GM12878 (cell line): Measurements from ENCODE around the gene CA10. TPM values are rescaled to one million over a fixed set of nuclear protein-coding genes. Genes with fewer than 3 reads are reported as not detected.
A peak's percentile ranks its signal among the peaks of the same experiment; 100 is the strongest.

Experiments
- ATAC-seq: fragments of 200-7000 bp; cut with Tn5 transposase; 3 replicates; pipeline ENCODE4 v1.9.1; 2020; ENCODE audit warnings: mild to moderate bottlenecking, moderate library complexity
- BruUV-seq: library from RNA; stranded (reverse); fragments of 400-500 nt; replicated peaks from 2 replicates; lab custom pipeline; 2021; lab: Mats Ljungman, UMichigan
- CTCF ChIA-PET: fragments of 300-600 bp; sonication (Branson Sonifier 250); formaldehyde crosslinking; extraction: SDS; loops from one replicate; lab custom pipeline; 2021; ENCODE audit warnings: inconsistent platforms; lab: Yijun Ruan, JAX
- POLR2A ChIA-PET: fragments of 350-600 bp; formaldehyde crosslinking; extraction: SDS; loops from one replicate; lab custom pipeline; 2021; ENCODE audit warnings: inconsistent platforms; lab: Charles Lee
- RAD21 ChIA-PET: fragments of 300-600 bp; sonication (Branson Sonifier 250); formaldehyde crosslinking; loops from one replicate; lab custom pipeline; 2023; ENCODE audit warnings: antibody characterized with exemption; ENCODE audit not compliant: unreplicated experiment; lab: Charles Lee
- SMC1A ChIA-PET: fragments of 300-600 bp; sonication (Branson Sonifier 250); formaldehyde crosslinking; loops from one replicate; lab custom pipeline; 2023; ENCODE audit not compliant: unreplicated experiment, uncharacterized antibody; lab: Charles Lee
- DNase-seq: peaks from one replicate; pipeline ENCODE4 v3.0.0-alpha.2; 2011; ENCODE audit warnings: low read depth, low spot score
- FAIRE-seq: peaks from 3 replicates; lab custom pipeline; 2011; peaks lifted over from hg19 to GRCh38; lab: Jason Lieb, UNC
- H2AFZ ChIP-seq: 2 replicates; pipeline ENCODE4 v1.6.0; 2011; ENCODE audit warnings: low read depth, low read length, control low read depth; ENCODE audit not compliant: control insufficient read depth
- H3K27ac ChIP-seq: 2 replicates; pipeline ENCODE4 v1.5.1; 2011; ENCODE audit warnings: control low read depth; ENCODE audit not compliant: control insufficient read depth, insufficient read depth
- H3K27me3 ChIP-seq, 2 experiments: replicated peaks in 1 of 2; 2 replicates each; pipeline versions ENCODE4 v1.6.0 to v1.6.1; 2011; ENCODE audit warnings: low read length in 1 of 2; ENCODE audit not compliant: control insufficient read depth in 2 of 2, insufficient read depth in 2 of 2
- H3K36me3 ChIP-seq, 2 experiments: 2 replicates each; pipeline ENCODE4 v1.5.1; 2011; ENCODE audit warnings: low read length in 1 of 2; ENCODE audit not compliant: control insufficient read depth in 2 of 2, insufficient read depth in 2 of 2
- H3K4me1 ChIP-seq: 2 replicates; pipeline ENCODE4 v1.6.1; 2011; ENCODE audit warnings: mild to moderate bottlenecking, low read length, moderate library complexity, mixed read lengths; ENCODE audit not compliant: control insufficient read depth, insufficient read depth
- H3K4me2 ChIP-seq: 2 replicates; pipeline ENCODE4 v1.6.0; 2011; ENCODE audit warnings: control low read depth; ENCODE audit not compliant: control insufficient read depth, insufficient read depth
- H3K4me3 ChIP-seq: fragments of 200-600 bp; sonication (generic); 2 replicates; pipeline ENCODE4 v1.5.1; 2016
- H3K79me2 ChIP-seq: 2 replicates; pipeline ENCODE4 v1.6.0; 2011; ENCODE audit warnings: low read length; ENCODE audit not compliant: control insufficient read depth, insufficient read depth
- H3K9ac ChIP-seq: 2 replicates; pipeline ENCODE4 v1.8.0; 2011; ENCODE audit warnings: low read length, control low read depth, mixed read lengths; ENCODE audit not compliant: control insufficient read depth, insufficient read depth
- H3K9me3 ChIP-seq: replicated peaks from 3 replicates; pipeline ENCODE4 v1.5.1; 2011; ENCODE audit warnings: mild to moderate bottlenecking, low read length; ENCODE audit not compliant: control insufficient read depth, insufficient read depth
- H4K20me1 ChIP-seq: 2 replicates; pipeline ENCODE4 v1.6.0; 2011; ENCODE audit not compliant: control insufficient read depth, insufficient read depth
- EZH2 ChIP-seq: IDR thresholded peaks from 2 replicates; pipeline ENCODE4 v1.6.1; 2012; ENCODE audit warnings: low read depth, mild to moderate bottlenecking, control low read depth, inconsistent platforms, low read length, borderline replicate concordance; ENCODE audit not compliant: control insufficient read depth
- FOXM1 ChIP-seq: IDR thresholded peaks from 2 replicates; pipeline ENCODE4 v1.6.1; 2012; ENCODE audit warnings: low read depth, mild to moderate bottlenecking, inconsistent platforms, low read length, moderate library complexity
- GABPA ChIP-seq: IDR thresholded peaks from 2 replicates; pipeline ENCODE4 v1.6.1; 2014; ENCODE audit warnings: antibody characterized with exemption, low read depth, mild to moderate bottlenecking, inconsistent platforms
- KAT2A ChIP-seq: conservative IDR thresholded peaks from 2 replicates; pipeline ENCODE4 v1.6.1; 2011; ENCODE audit warnings: low read depth, low read length; ENCODE audit not compliant: control insufficient read depth
- SPI1 ChIP-seq: IDR thresholded peaks from 2 replicates; pipeline ENCODE4 v1.6.1; 2011; ENCODE audit warnings: low read depth, mild to moderate bottlenecking, low read length, moderate library complexity, borderline replicate concordance; ENCODE audit not compliant: insufficient read depth
- WGBS: methylation state at CpG from one replicate; pipeline ENCODE4 v1.1.6; 2016; ENCODE audit warnings: low lambda C conversion rate; ENCODE audit not compliant: insufficient replicate concordance, insufficient coverage; ENCODE audit errors: missing lambda C conversion rate; 5-methylcytosine and 5-hydroxymethylcytosine counted together
- in situ Hi-C: fragments of 300-500 bp; cut with MboI; formaldehyde crosslinking; loops from 9 replicates; pipeline ENCODE4 v1.14.3; 2018; ENCODE audit warnings: mixed read lengths
- intact Hi-C: fragments of 100-400 bp; cut with micrococcal nuclease; formaldehyde crosslinking; loops from one replicate; pipeline ENCODE4 v1.14.2; 2022; ENCODE audit not compliant: unreplicated experiment
- polyA plus RNA-seq, 11 experiments: library from polyadenylated mRNA; depleted of rRNA in 4 of 11; unstranded in 6 of 11; stranded (reverse) in 5 of 11; fragments of >200 nt; fragmentation: Nextera tagmentation in 4 of 11; fragmentation: Illumina TruSeq in 1 of 11; extraction: Ambion mirVana in 4 of 11; extraction: Trizol in 1 of 11; gene quantifications; 1 replicate in 1 of 11; 2 replicates in 10 of 11; pipeline versions ENCODE4 v1.2.1 to v1.2.3, GENCODE V29; 2011 to 2016; ENCODE audit warnings: inconsistent platforms in 2 of 11, missing spikeins in 2 of 11, low read depth in 1 of 11
- total RNA-seq, 4 experiments: library from RNA; depleted of rRNA in 3 of 4; stranded (reverse); fragments of >200 nt in 3 of 4; fragmentation: Illumina TruSeq in 1 of 4; extraction: Trizol in 1 of 4; gene quantifications; 2 replicates each; pipeline versions ENCODE4 v1.2.1 to v1.2.3, GENCODE V29; 2013 to 2021
- TF ChIP-seq, protein P1 (sequence below): fragments of 450-650 bp; IDR thresholded peaks from 2 replicates; pipeline ENCODE4 v1.6.1; 2016; ENCODE audit warnings: mild to moderate bottlenecking

CA10 gene
- total and polyA plus RNA-seq, 10 of the 15 experiments (the other 5 are each of a cell fraction or from before 2014, with no cell fraction given), result not detected

DNA sequence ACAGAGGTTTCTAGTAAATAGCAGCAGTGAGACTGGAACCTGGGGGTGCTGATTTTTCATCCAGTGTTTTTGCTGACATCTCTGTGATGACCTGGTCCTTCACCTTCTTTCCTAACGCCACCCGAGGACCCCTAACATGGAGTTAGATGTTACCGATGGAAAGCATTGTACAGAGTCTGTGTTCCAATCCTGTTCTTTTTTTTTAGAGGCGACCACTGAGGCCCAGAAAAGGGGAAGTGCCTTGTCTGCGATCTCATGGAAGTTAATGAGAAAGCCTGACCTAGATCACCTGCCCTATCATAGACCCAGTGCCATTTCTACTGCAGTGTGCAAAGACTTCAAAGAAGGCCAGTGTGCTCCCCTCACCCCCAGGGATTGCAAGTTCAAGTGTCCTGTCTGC is 362.5 kb downstream of the CA10 start:
- Histone ChIP-seq H3K27me3 (no peaks in the 10 kb centered on the region), H3K36me3 (no peaks in the 10 kb centered on the region), H3K79me2 (no peaks in the 10 kb centered on the region), H4K20me1 (no peaks in the 10 kb centered on the region), H3K4me2 (no peak overlapping the region), H3K4me1 (no peaks in the 10 kb centered on the region), H3K9me3 (no peaks in the 10 kb centered on the region), H3K9ac (no peak overlapping the region), H3K4me3 (no peak overlapping the region), H3K27ac (no peak overlapping the region), H2AFZ (no peak overlapping the region)
- BruUV-seq, result no TSS peak
- ChIA-PET SMC1A (no interaction called here), RAD21 (no interaction called here), CTCF (no interaction called here), POLR2A (no interaction called here)
- in situ Hi-C loops, result no loop called here
- FAIRE-seq (no peak), ATAC-seq (no peak), DNase-seq (no peak)
- intact Hi-C loops, result no loop called here
- TF ChIP-seq SPI1, result peak; percentile 11; the same call in 1 of the 2 replicates
- TF ChIP-seq, protein P1, sequence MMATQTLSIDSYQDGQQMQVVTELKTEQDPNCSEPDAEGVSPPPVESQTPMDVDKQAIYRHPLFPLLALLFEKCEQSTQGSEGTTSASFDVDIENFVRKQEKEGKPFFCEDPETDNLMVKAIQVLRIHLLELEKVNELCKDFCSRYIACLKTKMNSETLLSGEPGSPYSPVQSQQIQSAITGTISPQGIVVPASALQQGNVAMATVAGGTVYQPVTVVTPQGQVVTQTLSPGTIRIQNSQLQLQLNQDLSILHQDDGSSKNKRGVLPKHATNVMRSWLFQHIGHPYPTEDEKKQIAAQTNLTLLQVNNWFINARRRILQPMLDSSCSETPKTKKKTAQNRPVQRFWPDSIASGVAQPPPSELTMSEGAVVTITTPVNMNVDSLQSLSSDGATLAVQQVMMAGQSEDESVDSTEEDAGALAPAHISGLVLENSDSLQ, result no peak
- 27% methylated on average over 5 of the region's 5 CpGs for WGBS

DNA sequence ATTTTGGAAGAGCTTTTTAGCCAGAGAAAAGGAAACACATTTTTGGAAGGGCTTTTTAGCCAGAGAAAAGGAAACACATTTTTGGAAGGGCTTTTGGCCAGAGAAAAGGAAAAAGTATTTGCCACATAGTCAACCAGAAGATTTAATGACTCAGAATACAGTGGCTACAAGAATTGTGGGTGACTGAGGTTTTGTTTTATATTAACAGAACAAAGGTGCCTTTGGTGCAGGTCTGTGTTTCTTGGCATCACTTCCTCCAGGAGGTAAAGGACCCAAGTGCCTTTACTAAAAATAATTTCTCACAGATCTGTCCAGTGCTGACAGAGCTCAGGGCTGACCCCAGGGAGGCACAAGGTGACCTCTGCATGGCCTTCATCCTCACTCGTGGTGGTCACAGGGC is 363.1 kb downstream of the CA10 start:
- ChIA-PET SMC1A (no interaction called here), POLR2A (no interaction called here), RAD21 (no interaction called here), CTCF (no interaction called here)
- ATAC-seq (no peak), DNase-seq (no peak), FAIRE-seq (no peak)
- H4K20me1 ChIP-seq, result no peaks in the 10 kb centered on the region
- WGBS, result 0% methylated on average over 1 of the region's 1 CpG
- no peak overlapping the region for H3K9ac ChIP-seq
- no peaks in the 10 kb centered on the region for H3K9me3 ChIP-seq
- no peak for TF ChIP-seq KAT2A
- TF ChIP-seq GABPA, result no peak
- TF ChIP-seq EZH2, result no peak
- TF ChIP-seq FOXM1, result no peak
- no peaks in the 10 kb centered on the region for H3K27me3 ChIP-seq
- H3K4me2 ChIP-seq, result no peak overlapping the region
- no TSS peak for BruUV-seq
- H3K4me1 ChIP-seq, result no peaks in the 10 kb centered on the region
- in situ Hi-C loops (no loop called here), intact Hi-C loops (no loop called here)
- no peak overlapping the region for H3K4me3 ChIP-seq
- H3K36me3 ChIP-seq, result no peaks in the 10 kb centered on the region
- no peaks in the 10 kb centered on the region for H3K79me2 ChIP-seq
- H2AFZ ChIP-seq, result no peak overlapping the region
- H3K27ac ChIP-seq, result no peak overlapping the region
